ENCODE measurements around the gene TMEM255B. TPM values are rescaled to one million over a fixed set of nuclear protein-coding genes. Genes with fewer than 3 reads are reported as not detected.
"Not testable (repeated sequence)": the region's sequence is repeated elsewhere in the genome, so short reads cannot be mapped to it uniquely, and the experiment has no call there.

The TMEM255B gene
- total RNA-seq, 1 experiment from 2014 or later = 4.7 TPM

- ATAC-seq = no peak
- TF ChIP-seq ZMAT4 (CRISPR knock-in tag; IDR thresholded peaks at IDR 0.05) (no peak), TEAD4 (CRISPR knock-in tag; IDR thresholded peaks at IDR 0.05) (no peak), SOX15 (CRISPR knock-in tag; IDR thresholded peaks at IDR 0.05) (no peak), ZNF232 (CRISPR knock-in tag; IDR thresholded peaks at IDR 0.05) (no peak), SMAD4 (CRISPR knock-in tag; IDR thresholded peaks at IDR 0.05) (no peak), PREB (CRISPR knock-in tag; IDR thresholded peaks at IDR 0.05; ENCODE audit: borderline replicate concordance) (no peak), ELF4 (CRISPR knock-in tag; IDR thresholded peaks at IDR 0.05; ENCODE audit: low read depth) (no peak), STAT6 (CRISPR knock-in tag; conservative IDR thresholded peaks at IDR 0.05; ENCODE audit: low read depth) (no peak), ZNF138 (CRISPR knock-in tag; conservative IDR thresholded peaks at IDR 0.05) (no peak), NR1H2 (CRISPR knock-in tag; IDR thresholded peaks at IDR 0.05) (no peak), NR3C1 (CRISPR knock-in tag; conservative IDR thresholded peaks at IDR 0.05; ENCODE audit: low read depth) (no peak), FOXK1 (CRISPR knock-in tag; IDR thresholded peaks at IDR 0.05) (no peak)
- TF ChIP-seq, protein P1, sequence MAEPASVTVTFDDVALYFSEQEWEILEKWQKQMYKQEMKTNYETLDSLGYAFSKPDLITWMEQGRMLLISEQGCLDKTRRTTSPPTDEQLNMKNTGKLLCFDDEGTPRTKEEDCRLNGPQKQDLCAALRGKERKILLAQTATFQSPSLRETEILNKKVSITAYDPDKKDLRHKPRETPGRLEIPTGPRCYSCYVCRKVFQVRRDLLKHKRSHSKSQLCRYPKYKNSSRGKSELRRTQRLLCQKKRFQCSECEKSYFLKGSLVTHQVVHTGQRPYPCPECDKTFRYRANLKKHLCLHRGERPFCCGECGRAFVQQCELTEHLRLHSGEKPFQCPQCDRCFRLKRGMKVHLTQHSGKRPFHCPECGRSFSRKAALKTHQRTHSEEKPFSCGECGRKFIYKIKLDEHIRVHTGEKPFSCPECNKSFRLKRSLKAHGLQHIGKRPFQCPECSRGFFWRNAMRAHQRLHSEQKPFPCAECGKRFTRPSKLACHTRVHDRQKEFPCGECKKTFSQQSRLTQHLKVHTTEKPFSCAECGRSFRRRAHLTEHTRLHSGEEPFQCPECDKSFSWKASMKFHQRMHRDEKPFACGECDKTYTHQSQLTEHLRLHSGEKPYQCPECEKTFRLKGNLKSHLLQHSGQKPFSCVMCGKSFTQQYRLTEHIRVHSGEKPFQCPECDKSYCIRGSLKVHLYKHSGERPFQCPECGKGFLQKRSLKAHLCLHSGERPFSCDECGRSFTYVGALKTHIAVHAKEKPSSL (CRISPR knock-in tag; conservative IDR thresholded peaks at IDR 0.05) = no peak
- CTCF ChIA-PET = interaction anchor here (1.0 kb wide), 1 partner anchor 17 kb away, joined by 3 read pairs; no protein-coding TSS in a partner anchor
- Mint-ChIP-seq H3K4me1 (no peaks in the 10 kb centered on the region), H3K9me3 (no peaks in the 10 kb centered on the region), H3K36me3 (no peaks in the 10 kb centered on the region), H3K27me3 (ENCODE audit: low read depth) (no peaks in the 10 kb centered on the region), H3K4me3 (no peak overlapping the region), H3K27ac (no peak overlapping the region)
- no peak for DNase-seq (ENCODE audit: low spot score)
- POLR2A ChIA-PET = no interaction called here
Measured at GRCh38 chr13:113794764-113795173, 35.7 kb downstream of the TMEM255B start.

DNA sequence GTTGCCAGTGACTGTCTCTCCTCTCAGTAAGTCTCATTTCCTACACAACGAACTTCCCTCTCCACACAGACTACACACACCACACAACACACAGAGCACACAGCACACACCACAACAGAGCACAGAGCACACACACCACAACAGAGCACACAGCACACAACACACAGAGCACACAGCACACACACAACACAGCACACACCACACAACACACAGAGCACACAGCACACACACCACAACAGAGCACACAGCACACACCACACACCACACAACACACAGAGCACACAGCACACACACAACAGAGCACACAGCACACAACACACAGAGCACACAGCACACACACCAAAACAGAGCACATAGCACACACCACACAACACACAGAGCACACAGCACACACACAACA lies 36.3 kb downstream of the TMEM255B start:
- H3K4me3 Mint-ChIP-seq; POLR2A ChIA-PET; ATAC-seq; H3K4me1 Mint-ChIP-seq; DNase-seq (ENCODE audit: low spot score); H3K9me3 Mint-ChIP-seq; H3K36me3 Mint-ChIP-seq; H3K27me3 Mint-ChIP-seq (ENCODE audit: low read depth); H3K27ac Mint-ChIP-seq: not testable (repeated sequence)
- CTCF ChIA-PET = interaction anchor here (1.0 kb wide), 1 partner anchor 18 kb away, joined by 3 read pairs; no protein-coding TSS in a partner anchor

GRCh38 chr13:113796211-113796963 lies 37.4 kb downstream of the TMEM255B start:
- no peak overlapping the region for H3K4me3 Mint-ChIP-seq
- no peak overlapping the region for H3K27ac Mint-ChIP-seq
- no peaks in the 10 kb centered on the region for H3K27me3 Mint-ChIP-seq (ENCODE audit: low read depth)
- POLR2A ChIA-PET = no interaction called here
- no peaks in the 10 kb centered on the region for H3K4me1 Mint-ChIP-seq
- no peak for DNase-seq (ENCODE audit: low spot score)
- CTCF ChIA-PET = no interaction called here
- no peaks in the 10 kb centered on the region for H3K36me3 Mint-ChIP-seq
- no peaks in the 10 kb centered on the region for H3K9me3 Mint-ChIP-seq
- ATAC-seq = no peak
- TF ChIP-seq, protein P2, sequence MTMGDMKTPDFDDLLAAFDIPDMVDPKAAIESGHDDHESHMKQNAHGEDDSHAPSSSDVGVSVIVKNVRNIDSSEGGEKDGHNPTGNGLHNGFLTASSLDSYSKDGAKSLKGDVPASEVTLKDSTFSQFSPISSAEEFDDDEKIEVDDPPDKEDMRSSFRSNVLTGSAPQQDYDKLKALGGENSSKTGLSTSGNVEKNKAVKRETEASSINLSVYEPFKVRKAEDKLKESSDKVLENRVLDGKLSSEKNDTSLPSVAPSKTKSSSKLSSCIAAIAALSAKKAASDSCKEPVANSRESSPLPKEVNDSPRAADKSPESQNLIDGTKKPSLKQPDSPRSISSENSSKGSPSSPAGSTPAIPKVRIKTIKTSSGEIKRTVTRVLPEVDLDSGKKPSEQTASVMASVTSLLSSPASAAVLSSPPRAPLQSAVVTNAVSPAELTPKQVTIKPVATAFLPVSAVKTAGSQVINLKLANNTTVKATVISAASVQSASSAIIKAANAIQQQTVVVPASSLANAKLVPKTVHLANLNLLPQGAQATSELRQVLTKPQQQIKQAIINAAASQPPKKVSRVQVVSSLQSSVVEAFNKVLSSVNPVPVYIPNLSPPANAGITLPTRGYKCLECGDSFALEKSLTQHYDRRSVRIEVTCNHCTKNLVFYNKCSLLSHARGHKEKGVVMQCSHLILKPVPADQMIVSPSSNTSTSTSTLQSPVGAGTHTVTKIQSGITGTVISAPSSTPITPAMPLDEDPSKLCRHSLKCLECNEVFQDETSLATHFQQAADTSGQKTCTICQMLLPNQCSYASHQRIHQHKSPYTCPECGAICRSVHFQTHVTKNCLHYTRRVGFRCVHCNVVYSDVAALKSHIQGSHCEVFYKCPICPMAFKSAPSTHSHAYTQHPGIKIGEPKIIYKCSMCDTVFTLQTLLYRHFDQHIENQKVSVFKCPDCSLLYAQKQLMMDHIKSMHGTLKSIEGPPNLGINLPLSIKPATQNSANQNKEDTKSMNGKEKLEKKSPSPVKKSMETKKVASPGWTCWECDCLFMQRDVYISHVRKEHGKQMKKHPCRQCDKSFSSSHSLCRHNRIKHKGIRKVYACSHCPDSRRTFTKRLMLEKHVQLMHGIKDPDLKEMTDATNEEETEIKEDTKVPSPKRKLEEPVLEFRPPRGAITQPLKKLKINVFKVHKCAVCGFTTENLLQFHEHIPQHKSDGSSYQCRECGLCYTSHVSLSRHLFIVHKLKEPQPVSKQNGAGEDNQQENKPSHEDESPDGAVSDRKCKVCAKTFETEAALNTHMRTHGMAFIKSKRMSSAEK (CRISPR knock-in tag; IDR thresholded peaks at IDR 0.05; ENCODE audit: borderline replicate concordance) = no peak
- TF ChIP-seq ZMAT4 (CRISPR knock-in tag; IDR thresholded peaks at IDR 0.05) = no peak
- TF ChIP-seq, protein P3, sequence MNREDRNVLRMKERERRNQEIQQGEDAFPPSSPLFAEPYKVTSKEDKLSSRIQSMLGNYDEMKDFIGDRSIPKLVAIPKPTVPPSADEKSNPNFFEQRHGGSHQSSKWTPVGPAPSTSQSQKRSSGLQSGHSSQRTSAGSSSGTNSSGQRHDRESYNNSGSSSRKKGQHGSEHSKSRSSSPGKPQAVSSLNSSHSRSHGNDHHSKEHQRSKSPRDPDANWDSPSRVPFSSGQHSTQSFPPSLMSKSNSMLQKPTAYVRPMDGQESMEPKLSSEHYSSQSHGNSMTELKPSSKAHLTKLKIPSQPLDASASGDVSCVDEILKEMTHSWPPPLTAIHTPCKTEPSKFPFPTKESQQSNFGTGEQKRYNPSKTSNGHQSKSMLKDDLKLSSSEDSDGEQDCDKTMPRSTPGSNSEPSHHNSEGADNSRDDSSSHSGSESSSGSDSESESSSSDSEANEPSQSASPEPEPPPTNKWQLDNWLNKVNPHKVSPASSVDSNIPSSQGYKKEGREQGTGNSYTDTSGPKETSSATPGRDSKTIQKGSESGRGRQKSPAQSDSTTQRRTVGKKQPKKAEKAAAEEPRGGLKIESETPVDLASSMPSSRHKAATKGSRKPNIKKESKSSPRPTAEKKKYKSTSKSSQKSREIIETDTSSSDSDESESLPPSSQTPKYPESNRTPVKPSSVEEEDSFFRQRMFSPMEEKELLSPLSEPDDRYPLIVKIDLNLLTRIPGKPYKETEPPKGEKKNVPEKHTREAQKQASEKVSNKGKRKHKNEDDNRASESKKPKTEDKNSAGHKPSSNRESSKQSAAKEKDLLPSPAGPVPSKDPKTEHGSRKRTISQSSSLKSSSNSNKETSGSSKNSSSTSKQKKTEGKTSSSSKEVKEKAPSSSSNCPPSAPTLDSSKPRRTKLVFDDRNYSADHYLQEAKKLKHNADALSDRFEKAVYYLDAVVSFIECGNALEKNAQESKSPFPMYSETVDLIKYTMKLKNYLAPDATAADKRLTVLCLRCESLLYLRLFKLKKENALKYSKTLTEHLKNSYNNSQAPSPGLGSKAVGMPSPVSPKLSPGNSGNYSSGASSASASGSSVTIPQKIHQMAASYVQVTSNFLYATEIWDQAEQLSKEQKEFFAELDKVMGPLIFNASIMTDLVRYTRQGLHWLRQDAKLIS (CRISPR knock-in tag; IDR thresholded peaks at IDR 0.05; ENCODE audit: borderline replicate concordance) = no peak
